AG09309 (cell line): ENCODE data around the gene TNNI3K.

Experiments
- DNase-seq: peaks from one replicate; pipeline ENCODE4 v3.0.0-alpha.2; 2010; ENCODE audit warnings: low read depth
- H3K4me3 ChIP-seq: 2 replicates; pipeline ENCODE4 v1.5.1; 2011; ENCODE audit warnings: mild to moderate bottlenecking, low read depth, low read length, moderate library complexity; ENCODE audit not compliant: control insufficient read depth
- TF ChIP-seq, protein P1 (sequence below): IDR thresholded peaks from 2 replicates; pipeline ENCODE4 v1.5.1; 2011; ENCODE audit warnings: mild to moderate bottlenecking, low read depth, low read length, inconsistent platforms; ENCODE audit not compliant: insufficient read depth, control insufficient read depth; ENCODE audit errors: missing control alignments

TNNI3K gene

DNA sequence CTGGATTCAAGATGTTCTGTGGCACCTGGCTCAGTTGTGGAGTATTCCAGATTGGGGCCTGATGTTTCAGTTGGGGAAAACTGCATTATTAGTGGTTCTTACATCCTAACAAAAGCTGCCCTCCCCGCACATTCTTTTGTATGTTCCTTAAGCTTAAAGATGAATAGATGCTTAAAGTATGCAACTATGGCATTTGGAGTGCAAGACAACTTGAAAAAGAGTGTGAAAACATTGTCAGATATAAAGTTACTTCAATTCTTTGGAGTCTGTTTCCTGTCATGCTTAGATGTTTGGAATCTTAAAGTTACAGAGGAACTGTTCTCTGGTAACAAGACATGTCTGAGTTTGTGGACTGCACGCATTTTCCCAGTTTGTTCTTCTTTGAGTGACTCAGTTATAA lies 29.9 kb upstream of the TNNI3K start:
- H3K4me3 ChIP-seq: no peak overlapping the region
- no peak for DNase-seq
- TF ChIP-seq, protein P1, sequence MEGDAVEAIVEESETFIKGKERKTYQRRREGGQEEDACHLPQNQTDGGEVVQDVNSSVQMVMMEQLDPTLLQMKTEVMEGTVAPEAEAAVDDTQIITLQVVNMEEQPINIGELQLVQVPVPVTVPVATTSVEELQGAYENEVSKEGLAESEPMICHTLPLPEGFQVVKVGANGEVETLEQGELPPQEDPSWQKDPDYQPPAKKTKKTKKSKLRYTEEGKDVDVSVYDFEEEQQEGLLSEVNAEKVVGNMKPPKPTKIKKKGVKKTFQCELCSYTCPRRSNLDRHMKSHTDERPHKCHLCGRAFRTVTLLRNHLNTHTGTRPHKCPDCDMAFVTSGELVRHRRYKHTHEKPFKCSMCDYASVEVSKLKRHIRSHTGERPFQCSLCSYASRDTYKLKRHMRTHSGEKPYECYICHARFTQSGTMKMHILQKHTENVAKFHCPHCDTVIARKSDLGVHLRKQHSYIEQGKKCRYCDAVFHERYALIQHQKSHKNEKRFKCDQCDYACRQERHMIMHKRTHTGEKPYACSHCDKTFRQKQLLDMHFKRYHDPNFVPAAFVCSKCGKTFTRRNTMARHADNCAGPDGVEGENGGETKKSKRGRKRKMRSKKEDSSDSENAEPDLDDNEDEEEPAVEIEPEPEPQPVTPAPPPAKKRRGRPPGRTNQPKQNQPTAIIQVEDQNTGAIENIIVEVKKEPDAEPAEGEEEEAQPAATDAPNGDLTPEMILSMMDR: no peak

DNA sequence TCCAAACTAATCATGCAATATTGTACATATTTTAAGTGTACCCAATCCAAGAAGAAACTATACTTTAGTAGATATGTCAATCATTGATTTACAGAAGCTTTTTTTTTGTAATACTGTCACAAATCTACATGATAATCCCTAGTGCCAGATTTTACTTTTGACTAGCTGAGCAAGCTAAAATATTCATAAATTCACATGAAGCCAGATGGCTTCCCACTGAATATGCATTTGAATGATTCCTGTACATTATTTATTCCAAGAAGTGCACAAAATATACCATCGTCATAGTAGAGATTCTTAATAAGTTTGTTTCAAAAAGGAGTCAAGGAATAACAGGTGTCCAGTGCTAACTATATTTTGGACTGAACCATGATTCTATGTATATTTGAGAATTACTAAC lies 20.0 kb upstream of the TNNI3K start:
- no peak overlapping the region for H3K4me3 ChIP-seq
- no peak for DNase-seq
- TF ChIP-seq, protein P1: no peak

DNA sequence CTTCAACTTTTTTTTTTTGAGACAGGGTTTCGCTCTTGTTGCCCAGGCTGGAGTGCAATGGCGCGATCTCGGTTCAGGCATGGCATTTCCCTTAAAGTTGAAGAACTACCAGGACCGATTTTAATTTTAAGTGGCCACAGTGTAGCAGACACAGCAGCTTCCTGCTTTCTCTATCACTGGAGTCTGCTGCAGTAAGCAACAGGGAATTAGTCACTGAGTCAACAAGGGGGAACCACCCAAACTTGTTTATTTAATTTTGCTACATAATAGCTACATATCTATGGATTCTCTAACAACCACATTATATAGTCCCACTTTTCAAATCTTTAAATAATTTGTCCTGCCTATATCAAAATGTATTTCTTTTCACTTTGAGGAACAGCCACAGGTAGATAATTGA lies 12.5 kb upstream of the TNNI3K start:
- no peak overlapping the region for H3K4me3 ChIP-seq
- TF ChIP-seq, protein P1: no peak
- DNase-seq: no peak

DNA sequence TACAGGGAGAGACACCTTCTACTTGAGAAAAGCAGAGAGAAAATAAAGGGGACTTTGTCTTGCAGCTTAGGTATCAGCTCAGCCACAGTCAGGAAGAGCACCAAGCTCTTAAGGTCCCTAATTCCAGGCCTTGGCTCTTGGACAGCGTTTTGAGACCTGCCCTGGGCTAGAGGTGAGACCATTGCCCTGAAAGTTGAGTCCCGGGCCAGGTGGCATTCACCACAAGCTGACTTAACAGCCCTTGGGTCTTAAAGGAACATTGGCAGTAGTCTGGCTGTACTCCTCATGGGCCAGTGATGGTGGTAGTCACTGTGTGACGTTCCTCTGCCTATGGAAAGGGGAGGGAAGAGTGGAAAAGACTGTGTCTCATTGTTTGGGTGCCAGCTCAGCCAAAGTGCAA lies 11.7 kb upstream of the TNNI3K start:
- TF ChIP-seq, protein P1: no peak
- H3K4me3 ChIP-seq: no peak overlapping the region
- no peak for DNase-seq

DNA sequence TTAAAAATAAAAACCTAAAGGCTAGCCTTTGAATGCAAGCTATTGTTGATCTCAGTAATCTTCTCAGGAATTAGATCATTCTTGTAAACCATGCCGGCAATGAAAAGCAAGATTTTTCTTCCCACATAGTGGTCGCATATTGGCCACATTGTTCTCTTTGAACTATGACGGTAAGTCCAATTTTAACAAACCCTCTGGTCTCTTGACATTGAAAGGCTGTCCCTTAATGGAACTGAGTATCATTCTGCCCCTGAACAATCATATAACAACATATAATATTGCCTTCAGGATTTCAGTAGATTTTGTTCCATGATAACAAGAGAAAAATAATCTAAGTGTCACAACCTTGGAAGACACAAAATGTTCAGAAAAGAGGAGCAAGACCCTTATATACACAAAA lies 1.3 kb downstream of the TNNI3K start:
- TF ChIP-seq, protein P1: no peak
- DNase-seq: no peak
- no peak overlapping the region for H3K4me3 ChIP-seq

DNA sequence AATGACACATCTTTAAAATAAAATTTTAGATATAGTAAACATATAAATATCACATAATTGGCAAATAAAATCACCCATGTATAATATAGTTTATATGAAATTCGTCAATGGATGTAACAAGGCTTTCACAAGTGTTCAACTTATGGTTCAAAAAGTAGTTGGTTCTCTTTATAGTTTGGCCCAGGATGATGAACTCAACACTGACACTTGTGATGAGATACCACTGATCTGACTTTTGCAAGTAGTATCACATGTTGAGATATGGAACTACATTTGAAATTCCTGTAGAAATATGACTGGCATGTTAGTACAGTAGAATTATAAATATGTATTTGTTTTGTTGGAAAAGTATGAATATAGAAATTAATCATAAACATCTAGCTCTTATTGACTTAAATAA lies 1.8 kb downstream of the TNNI3K start:
- no peak overlapping the region for H3K4me3 ChIP-seq
- no peak for DNase-seq
- TF ChIP-seq, protein P1: no peak

DNA sequence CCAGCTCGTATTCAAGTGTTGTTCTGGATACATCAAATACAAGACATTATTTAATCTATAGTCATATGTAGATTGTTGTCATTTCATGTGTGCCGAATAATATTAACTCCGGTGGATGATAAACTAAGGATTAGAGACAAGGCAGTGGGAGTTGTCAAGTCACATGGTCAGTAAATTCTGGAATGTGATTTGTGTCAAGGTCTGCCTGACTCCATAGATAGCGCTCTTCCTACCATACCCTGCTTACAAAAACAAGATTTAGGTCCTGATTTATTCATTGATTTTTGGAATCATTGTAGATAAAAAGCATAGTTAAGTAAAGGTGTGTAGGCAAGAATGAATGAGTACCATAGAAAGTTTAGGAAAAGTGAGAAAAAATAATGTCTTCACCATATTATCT lies 2.6 kb downstream of the TNNI3K start:
- DNase-seq: no peak
- H3K4me3 ChIP-seq: no peak overlapping the region
- TF ChIP-seq, protein P1: no peak
